Measurements from ENCODE around the gene FAM186B. TPM values are rescaled to one million over a fixed set of nuclear protein-coding genes. Genes with fewer than 3 reads are reported as not detected.

The FAM186B gene
- polyA plus RNA-seq, 1 of the 3 experiments (the other 2 are of a cell fraction) = 0.16 TPM

DNA sequence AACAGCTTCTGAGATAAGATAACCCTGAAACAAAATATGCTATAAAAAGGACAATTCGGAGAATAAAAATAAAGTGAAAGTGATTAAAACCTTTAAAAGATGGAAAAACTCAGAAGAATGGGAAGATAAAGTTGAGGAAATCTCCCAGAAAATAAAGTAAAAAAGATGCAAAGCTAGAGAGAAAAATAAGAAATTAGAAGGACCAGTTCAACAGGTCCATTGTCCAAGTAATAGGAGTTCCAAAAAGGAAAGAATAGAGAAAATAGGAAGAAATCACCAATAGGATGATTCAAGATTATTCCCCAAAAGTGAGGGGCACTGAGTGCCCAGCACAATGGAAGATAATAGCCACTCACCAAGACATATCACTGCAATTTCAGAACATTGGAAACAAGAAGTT lies 13.1 kb upstream of the FAM186B start:
- DNase-seq = no peak
- no peak overlapping the region for H2AFZ ChIP-seq (ENCODE audit: low read depth)
- ChIA-PET CTCF (interaction anchor here (1.3 to 13.7 kb wide), 7 partner anchors 18 to 276 kb away, joined by 3 to 102 read pairs (median 4); no protein-coding TSS in a partner anchor), POLR2A (no interaction called here)
- no peaks in the 10 kb centered on the region for H3K9me2 ChIP-seq
- H3K9ac ChIP-seq = no peak overlapping the region
- 0 out of 2 replicates have a peak, but pooled peaks cover 11% of the 10 kb centered on the region for H3K9me3 ChIP-seq
- no peak overlapping the region for H3K4me2 ChIP-seq
- peaks cover 13 to 17% of the 10 kb centered on the region in 2 experiments; a peak in 3 of 4 replicates for H3K4me1 ChIP-seq (ENCODE audit: control insufficient read depth in 1 of 2, insufficient read depth in 2 of 2, low read depth in 1 of 2, low read length in 1 of 2)
- H3K4me3 ChIP-seq (ENCODE audit: low read depth in 2 of 2, low read length in 1 of 2) = no peak overlapping the region
- H3K79me2 ChIP-seq (ENCODE audit: insufficient read depth) = no peaks in the 10 kb centered on the region
- no peaks in the 10 kb centered on the region for H3K27me3 ChIP-seq (ENCODE audit: insufficient read depth)
- 90% methylated on average over 1 of the region's 1 CpG for WGBS (ENCODE audit: low lambda C conversion rate)
- TF ChIP-seq ELF1 (IDR thresholded peaks at IDR 0.05) (no peak), MEF2A (IDR thresholded peaks at IDR 0.05; ENCODE audit: borderline replicate concordance, low read depth) (no peak), GABPA (IDR thresholded peaks at IDR 0.05; ENCODE audit: low read depth) (no peak), EP300 (IDR thresholded peaks at IDR 0.05; ENCODE audit: borderline replicate concordance in 1 of 2, low read depth in 1 of 2, low read length in 1 of 2) (no peak), RAD21 (IDR thresholded peaks at IDR 0.05; ENCODE audit: low read length) (no peak), TAF1 (IDR thresholded peaks at IDR 0.05; ENCODE audit: borderline replicate concordance, low read depth, low read length) (no peak), TEAD4 (IDR thresholded peaks at IDR 0.05; ENCODE audit: borderline replicate concordance, insufficient read depth) (no peak), EZH2phosphoT487 (IDR thresholded peaks at IDR 0.05; ENCODE audit: borderline replicate concordance, low read depth) (no peak)
- H4K20me1 ChIP-seq (ENCODE audit: insufficient read depth) = no peaks in the 10 kb centered on the region
- H3K36me3 ChIP-seq (replicated peaks in 1 of 2; ENCODE audit: control insufficient read depth in 1 of 2, insufficient read depth in 2 of 2, low read length in 1 of 2) = no peaks in the 10 kb centered on the region
- H3F3A ChIP-seq (replicated peaks; ENCODE audit: insufficient read depth) = peaks cover 21% of the 10 kb centered on the region
- no peak overlapping the region for H3K27ac ChIP-seq (ENCODE audit: low read depth in 2 of 2, low read length in 1 of 2)

DNA sequence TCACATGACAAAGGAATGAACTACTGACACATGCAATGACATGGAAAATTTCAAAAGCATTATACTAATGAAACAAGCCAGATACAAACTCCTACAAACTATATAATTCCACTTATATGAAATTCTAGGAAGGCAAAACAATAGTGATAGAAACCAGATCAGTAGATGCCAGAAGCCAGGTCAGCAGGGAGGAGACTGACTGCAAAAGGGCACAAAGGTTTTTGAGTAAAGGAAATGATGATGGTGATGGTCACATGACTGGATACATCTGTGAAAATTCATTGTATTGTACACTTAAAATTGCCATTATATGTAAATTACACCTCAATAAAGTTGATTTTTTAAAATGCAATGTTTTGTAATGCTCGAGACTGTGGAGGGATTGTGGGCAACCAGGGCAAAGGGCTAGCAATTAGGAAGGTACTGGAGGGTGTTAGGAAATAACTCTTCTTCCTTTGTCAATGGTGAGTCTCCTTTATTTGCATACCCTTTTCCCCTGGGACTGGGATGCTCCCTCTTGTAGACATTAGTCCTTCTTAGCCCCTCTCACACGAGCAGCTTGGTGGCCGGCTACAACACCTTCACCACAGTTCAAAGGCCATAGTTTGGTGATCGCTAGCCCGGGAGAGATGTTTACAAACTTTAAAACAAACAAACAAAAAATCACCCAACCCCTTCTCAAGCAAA lies 11.2 kb upstream of the FAM186B start:
- POLR2A ChIA-PET = no interaction called here
- H3K9me2 ChIP-seq = no peaks in the 10 kb centered on the region
- peaks cover 11% of the 10 kb centered on the region; the same call in 1 of the 2 replicates for H3K9me3 ChIP-seq
- no peak overlapping the region for H2AFZ ChIP-seq (ENCODE audit: low read depth)
- H3K4me3 ChIP-seq (ENCODE audit: low read depth in 2 of 2, low read length in 1 of 2) = no peak overlapping the region
- no peak overlapping the region for H3K9ac ChIP-seq
- 87% methylated on average over 5 of the region's 5 CpGs for WGBS (ENCODE audit: low lambda C conversion rate)
- TF ChIP-seq EZH2phosphoT487 (IDR thresholded peaks at IDR 0.05; ENCODE audit: borderline replicate concordance, low read depth) (no peak), FOSL2 (IDR thresholded peaks at IDR 0.05; ENCODE audit: borderline replicate concordance, low read depth) (no peak)
- DNase-seq = no peak
- no peaks in the 10 kb centered on the region for H3K27me3 ChIP-seq (ENCODE audit: insufficient read depth)
- no peak overlapping the region for H3K4me2 ChIP-seq
- no peaks in the 10 kb centered on the region for H3K36me3 ChIP-seq (replicated peaks in 1 of 2; ENCODE audit: control insufficient read depth in 1 of 2, insufficient read depth in 2 of 2, low read length in 1 of 2)
- no peaks in the 10 kb centered on the region for H3K79me2 ChIP-seq (ENCODE audit: insufficient read depth)
- CTCF ChIA-PET = interaction anchor here (0.9 to 13.7 kb wide), 2 partner anchors 20 to 36 kb away, joined by 4 to 102 read pairs; no protein-coding TSS in a partner anchor
- peaks cover 2 to 6% of the 10 kb centered on the region in 2 experiments; a peak in 2 of 4 replicates for H3K4me1 ChIP-seq (ENCODE audit: control insufficient read depth in 1 of 2, insufficient read depth in 2 of 2, low read depth in 1 of 2, low read length in 1 of 2)
- peaks cover 10% of the 10 kb centered on the region for H3F3A ChIP-seq (replicated peaks; ENCODE audit: insufficient read depth)
- no peak overlapping the region for H3K27ac ChIP-seq (ENCODE audit: low read depth in 2 of 2, low read length in 1 of 2)
- H4K20me1 ChIP-seq (ENCODE audit: insufficient read depth) = no peaks in the 10 kb centered on the region

DNA sequence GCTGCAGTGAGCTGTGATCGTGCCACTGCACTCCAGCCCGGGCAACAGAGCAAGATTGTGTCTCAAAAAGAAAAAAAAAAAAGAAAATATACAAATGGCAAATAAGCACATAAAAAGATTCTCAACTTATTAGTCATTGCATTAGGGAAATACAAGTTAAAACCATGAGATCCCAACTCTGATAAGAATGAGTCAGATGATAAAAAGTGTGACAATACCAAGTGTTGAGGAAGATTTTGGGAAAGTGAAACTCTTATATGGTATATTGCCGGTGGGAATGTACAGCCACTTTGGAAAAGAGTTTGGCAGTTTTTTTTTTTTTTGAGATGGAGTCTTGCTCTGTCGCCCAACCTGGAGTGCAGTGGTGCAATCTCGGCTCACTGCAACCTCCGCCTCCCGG lies 10.3 kb upstream of the FAM186B start:
- peaks cover 11% of the 10 kb centered on the region; the same call in 1 of the 2 replicates for H3K9me3 ChIP-seq
- no peak overlapping the region for H2AFZ ChIP-seq (ENCODE audit: low read depth)
- H3K9ac ChIP-seq = no peak overlapping the region
- POLR2A ChIA-PET = no interaction called here
- H4K20me1 ChIP-seq (ENCODE audit: insufficient read depth) = no peaks in the 10 kb centered on the region
- CTCF ChIA-PET = interaction anchor here (1.6 kb wide), 1 partner anchor 35 kb away, joined by 6 read pairs; no protein-coding TSS in a partner anchor
- H3F3A ChIP-seq (replicated peaks; ENCODE audit: insufficient read depth) = peaks cover 10% of the 10 kb centered on the region
- no peak overlapping the region for H3K27ac ChIP-seq (ENCODE audit: low read depth in 2 of 2, low read length in 1 of 2)
- H3K36me3 ChIP-seq (replicated peaks in 1 of 2; ENCODE audit: control insufficient read depth in 1 of 2, insufficient read depth in 2 of 2, low read length in 1 of 2) = no peaks in the 10 kb centered on the region
- H3K9me2 ChIP-seq = no peaks in the 10 kb centered on the region
- no peak overlapping the region for H3K4me2 ChIP-seq
- WGBS (ENCODE audit: low lambda C conversion rate) = 84% methylated on average over 7 of the region's 7 CpGs
- no peak overlapping the region for H3K4me3 ChIP-seq (ENCODE audit: low read depth in 2 of 2, low read length in 1 of 2)
- H3K79me2 ChIP-seq (ENCODE audit: insufficient read depth) = no peaks in the 10 kb centered on the region
- DNase-seq = no peak
- H3K27me3 ChIP-seq (ENCODE audit: insufficient read depth) = no peaks in the 10 kb centered on the region
- H3K4me1 ChIP-seq (ENCODE audit: control insufficient read depth in 1 of 2, insufficient read depth in 2 of 2, low read depth in 1 of 2, low read length in 1 of 2) = no peaks in the 10 kb centered on the region
- TF ChIP-seq FOXJ3 (CRISPR knock-in tag; IDR thresholded peaks at IDR 0.05) (no peak), MXI1 (IDR thresholded peaks at IDR 0.05; ENCODE audit: low read depth, low read length) (no peak), GABPA (IDR thresholded peaks at IDR 0.05; ENCODE audit: low read depth) (no peak), RCOR1 (IDR thresholded peaks at IDR 0.05; ENCODE audit: low read length) (no peak), EP300 (IDR thresholded peaks at IDR 0.05; ENCODE audit: borderline replicate concordance in 1 of 2, low read depth in 1 of 2, low read length in 1 of 2) (no peak), NFIC (IDR thresholded peaks at IDR 0.05; ENCODE audit: borderline replicate concordance) (no peak), TCF12 (IDR thresholded peaks at IDR 0.05) (peak; percentile 13; the same call in 1 of the 2 replicates), JUND (IDR thresholded peaks at IDR 0.05) (peak; percentile 69), NRF1 (IDR thresholded peaks at IDR 0.05; ENCODE audit: low read depth, low read length) (no peak), FOXM1 (IDR thresholded peaks at IDR 0.05; ENCODE audit: low read depth) (no peak), POLR2AphosphoS5 (IDR thresholded peaks at IDR 0.05; ENCODE audit: low read depth, low read length) (no peak; the same call in 1 of the 2 replicates), FOSL2 (IDR thresholded peaks at IDR 0.05; ENCODE audit: borderline replicate concordance, low read depth) (peak; percentile 46; the same call in 1 of the 2 replicates)
- TF ChIP-seq, protein P1, sequence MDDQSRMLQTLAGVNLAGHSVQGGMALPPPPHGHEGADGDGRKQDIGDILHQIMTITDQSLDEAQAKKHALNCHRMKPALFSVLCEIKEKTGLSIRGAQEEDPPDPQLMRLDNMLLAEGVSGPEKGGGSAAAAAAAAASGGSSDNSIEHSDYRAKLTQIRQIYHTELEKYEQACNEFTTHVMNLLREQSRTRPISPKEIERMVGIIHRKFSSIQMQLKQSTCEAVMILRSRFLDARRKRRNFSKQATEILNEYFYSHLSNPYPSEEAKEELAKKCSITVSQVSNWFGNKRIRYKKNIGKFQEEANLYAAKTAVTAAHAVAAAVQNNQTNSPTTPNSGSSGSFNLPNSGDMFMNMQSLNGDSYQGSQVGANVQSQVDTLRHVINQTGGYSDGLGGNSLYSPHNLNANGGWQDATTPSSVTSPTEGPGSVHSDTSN (IDR thresholded peaks at IDR 0.05) = no peak
- TF ChIP-seq, protein P2, sequence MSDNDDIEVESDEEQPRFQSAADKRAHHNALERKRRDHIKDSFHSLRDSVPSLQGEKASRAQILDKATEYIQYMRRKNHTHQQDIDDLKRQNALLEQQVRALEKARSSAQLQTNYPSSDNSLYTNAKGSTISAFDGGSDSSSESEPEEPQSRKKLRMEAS (IDR thresholded peaks at IDR 0.05; ENCODE audit: low read depth) = no peak
- TF ChIP-seq, protein P3, sequence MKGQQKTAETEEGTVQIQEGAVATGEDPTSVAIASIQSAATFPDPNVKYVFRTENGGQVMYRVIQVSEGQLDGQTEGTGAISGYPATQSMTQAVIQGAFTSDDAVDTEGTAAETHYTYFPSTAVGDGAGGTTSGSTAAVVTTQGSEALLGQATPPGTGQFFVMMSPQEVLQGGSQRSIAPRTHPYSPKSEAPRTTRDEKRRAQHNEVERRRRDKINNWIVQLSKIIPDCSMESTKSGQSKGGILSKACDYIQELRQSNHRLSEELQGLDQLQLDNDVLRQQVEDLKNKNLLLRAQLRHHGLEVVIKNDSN (IDR thresholded peaks at IDR 0.05; ENCODE audit: borderline replicate concordance, low read depth) = no peak
